ENCODE results near the gene MORN1. TPM values are rescaled to one million over a fixed set of nuclear protein-coding genes. Genes with fewer than 3 reads are reported as not detected.

The MORN1 gene
- total and polyA plus RNA-seq, 4 donors = 5.2 to 23.9 (median 13.9) TPM

DNA sequence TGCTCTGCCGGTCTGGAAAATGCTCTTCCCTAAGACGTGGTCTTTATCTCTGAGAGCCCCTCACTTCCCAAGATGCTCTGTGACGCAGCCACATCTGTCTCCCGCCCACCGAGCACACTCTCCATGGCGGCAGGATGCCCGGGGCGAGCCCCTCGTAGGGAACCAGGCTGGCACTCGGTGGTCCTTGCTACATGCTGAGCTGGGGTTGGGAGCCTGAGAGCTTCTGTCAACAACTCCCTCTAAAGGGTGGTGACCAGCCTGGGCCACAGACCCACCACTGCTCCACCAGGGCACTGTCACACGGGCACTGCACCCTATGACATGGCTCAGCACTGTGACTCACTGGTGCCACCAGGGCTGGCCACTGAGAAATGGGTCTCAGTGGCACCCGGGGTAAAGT is 18.4 kb upstream of the MORN1 start:
- Histone ChIP-seq H3K9me3 (ENCODE audit: control insufficient read depth in 4 of 4, insufficient read depth in 3 of 4, low read length in 3 of 4) (no peaks in the 10 kb centered on the region), H3K4me3 (no peak overlapping the region), H3K9ac (ENCODE audit: insufficient read depth in 1 of 2, low read length in 2 of 2) (no peak overlapping the region), H3K4me1 (ENCODE audit: control insufficient read depth in 5 of 5, insufficient read depth in 5 of 5, low read length in 5 of 5) (peaks cover 0 to 21% (median 12%) of the 10 kb centered on the region in 5 donors), H3K27me3 (ENCODE audit: control insufficient read depth in 3 of 3, insufficient read depth in 3 of 3, low read length in 2 of 3) (no peaks in the 10 kb centered on the region), H3K36me3 (ENCODE audit: control insufficient read depth in 4 of 4, insufficient read depth in 4 of 4, low read length in 4 of 4) (peaks cover 0 to 43% (median 11%) of the 10 kb centered on the region in 4 donors), H3K27ac (ENCODE audit: low read depth in 1 of 2, low read length in 1 of 2) (no peak overlapping the region)
- 93 to 96% methylated on average over 12 of the region's 12 CpGs for WGBS, 2 donors
- TF ChIP-seq, protein P1, sequence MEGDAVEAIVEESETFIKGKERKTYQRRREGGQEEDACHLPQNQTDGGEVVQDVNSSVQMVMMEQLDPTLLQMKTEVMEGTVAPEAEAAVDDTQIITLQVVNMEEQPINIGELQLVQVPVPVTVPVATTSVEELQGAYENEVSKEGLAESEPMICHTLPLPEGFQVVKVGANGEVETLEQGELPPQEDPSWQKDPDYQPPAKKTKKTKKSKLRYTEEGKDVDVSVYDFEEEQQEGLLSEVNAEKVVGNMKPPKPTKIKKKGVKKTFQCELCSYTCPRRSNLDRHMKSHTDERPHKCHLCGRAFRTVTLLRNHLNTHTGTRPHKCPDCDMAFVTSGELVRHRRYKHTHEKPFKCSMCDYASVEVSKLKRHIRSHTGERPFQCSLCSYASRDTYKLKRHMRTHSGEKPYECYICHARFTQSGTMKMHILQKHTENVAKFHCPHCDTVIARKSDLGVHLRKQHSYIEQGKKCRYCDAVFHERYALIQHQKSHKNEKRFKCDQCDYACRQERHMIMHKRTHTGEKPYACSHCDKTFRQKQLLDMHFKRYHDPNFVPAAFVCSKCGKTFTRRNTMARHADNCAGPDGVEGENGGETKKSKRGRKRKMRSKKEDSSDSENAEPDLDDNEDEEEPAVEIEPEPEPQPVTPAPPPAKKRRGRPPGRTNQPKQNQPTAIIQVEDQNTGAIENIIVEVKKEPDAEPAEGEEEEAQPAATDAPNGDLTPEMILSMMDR (IDR thresholded peaks at IDR 0.05; ENCODE audit: control extremely low read depth, extremely low read depth) = no peak
- ATAC-seq (ENCODE audit: insufficient read depth, low FRiP score) (no peak), DNase-seq (no peak)

DNA sequence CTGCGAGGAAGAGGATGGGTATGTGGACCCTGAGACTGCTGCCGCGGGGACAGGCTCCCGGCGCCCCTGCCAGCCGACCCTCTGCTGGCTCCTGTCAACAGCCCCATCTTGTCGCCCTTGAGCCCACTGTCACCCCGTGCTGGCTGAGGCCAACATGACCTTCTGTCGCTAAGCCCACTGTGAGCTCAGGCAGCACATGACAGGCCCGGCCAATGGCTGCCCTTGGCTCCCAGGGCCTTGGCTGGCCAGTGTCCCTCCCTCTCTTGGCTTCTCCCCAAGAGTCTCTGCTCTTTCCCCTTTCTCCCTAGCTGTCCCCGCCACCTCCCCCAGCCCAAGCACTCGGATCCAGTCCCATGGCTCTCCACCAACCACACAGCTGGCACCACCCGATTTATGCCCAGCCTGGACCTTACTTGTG is 17.5 kb upstream of the MORN1 start:
- TF ChIP-seq, protein P1 (IDR thresholded peaks at IDR 0.05; ENCODE audit: control extremely low read depth, extremely low read depth) = no peak
- Histone ChIP-seq H3K27me3 (ENCODE audit: control insufficient read depth in 3 of 3, insufficient read depth in 3 of 3, low read length in 2 of 3) (no peaks in the 10 kb centered on the region), H3K9ac (ENCODE audit: insufficient read depth in 1 of 2, low read length in 2 of 2) (no peak overlapping the region), H3K36me3 (ENCODE audit: control insufficient read depth in 4 of 4, insufficient read depth in 4 of 4, low read length in 4 of 4) (peaks cover 3 to 51% (median 14%) of the 10 kb centered on the region in 4 donors), H3K4me1 (ENCODE audit: control insufficient read depth in 5 of 5, insufficient read depth in 5 of 5, low read length in 5 of 5) (peaks cover 0 to 16% (median 12%) of the 10 kb centered on the region in 5 donors), H3K4me3 (no peak overlapping the region), H3K9me3 (ENCODE audit: control insufficient read depth in 4 of 4, insufficient read depth in 3 of 4, low read length in 3 of 4) (no peaks in the 10 kb centered on the region), H3K27ac (ENCODE audit: low read depth in 1 of 2, low read length in 1 of 2) (no peak overlapping the region)
- WGBS, 2 donors = 87% methylated on average over 12 to 13 of the region's 13 CpGs
- ATAC-seq (ENCODE audit: insufficient read depth, low FRiP score) (no peak), DNase-seq (no peak)

DNA sequence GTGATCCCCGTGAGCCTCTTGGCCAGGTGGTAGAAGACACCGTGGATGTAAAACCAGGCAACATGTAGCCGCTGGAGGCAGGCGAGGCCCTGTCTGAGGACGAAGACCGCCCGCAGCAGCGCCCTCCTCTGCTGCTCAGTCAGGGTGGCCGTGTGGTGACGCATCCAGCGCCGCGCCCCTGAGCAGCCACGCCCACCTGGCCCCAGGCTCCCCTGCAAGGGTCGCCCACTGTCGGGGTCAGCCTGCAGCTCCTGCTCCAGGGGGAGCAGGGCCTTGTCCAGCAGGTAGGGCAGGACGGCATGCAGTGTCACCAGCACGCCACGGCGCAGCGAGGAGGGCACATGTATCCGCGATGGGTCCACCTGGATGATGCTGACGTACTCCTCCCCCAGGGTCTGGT is 17.1 kb upstream of the MORN1 start:
- Histone ChIP-seq H3K27me3 (ENCODE audit: control insufficient read depth in 3 of 3, insufficient read depth in 3 of 3, low read length in 2 of 3) (no peaks in the 10 kb centered on the region), H3K9me3 (ENCODE audit: control insufficient read depth in 4 of 4, insufficient read depth in 3 of 4, low read length in 3 of 4) (no peaks in the 10 kb centered on the region), H3K4me1 (ENCODE audit: control insufficient read depth in 5 of 5, insufficient read depth in 5 of 5, low read length in 5 of 5) (peaks cover 0 to 12% (median 8%) of the 10 kb centered on the region in 5 donors), H3K4me3 (no peak overlapping the region), H3K27ac (ENCODE audit: low read depth in 1 of 2, low read length in 1 of 2) (no peak overlapping the region), H3K36me3 (ENCODE audit: control insufficient read depth in 4 of 4, insufficient read depth in 4 of 4, low read length in 4 of 4) (peaks cover 5 to 53% (median 14%) of the 10 kb centered on the region in 4 donors), H3K9ac (ENCODE audit: insufficient read depth in 1 of 2, low read length in 2 of 2) (no peak overlapping the region)
- TF ChIP-seq, protein P1 (IDR thresholded peaks at IDR 0.05; ENCODE audit: control extremely low read depth, extremely low read depth) = no peak
- ATAC-seq (ENCODE audit: insufficient read depth, low FRiP score) (no peak), DNase-seq (no peak)
- WGBS, 2 donors = 96 to 98% methylated on average over 21 to 24 of the region's 24 CpGs

DNA sequence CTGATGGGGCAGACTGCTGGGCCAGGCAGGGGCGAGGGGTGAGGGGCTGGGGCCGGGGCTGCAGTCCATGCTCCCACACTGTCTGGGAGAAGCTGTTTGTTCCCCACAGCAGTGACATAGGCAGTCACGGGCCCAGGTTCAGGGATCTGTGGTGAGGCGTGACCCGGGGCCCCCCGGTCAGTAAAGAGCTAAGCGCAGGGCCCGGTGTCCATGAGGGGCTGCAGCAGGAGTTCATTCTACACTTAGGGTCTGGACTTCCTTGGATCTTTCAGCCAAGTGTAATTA is 16.6 kb upstream of the MORN1 start:
- Histone ChIP-seq H3K4me1 (ENCODE audit: control insufficient read depth in 5 of 5, insufficient read depth in 5 of 5, low read length in 5 of 5) (peaks cover 0 to 7% (median 4%) of the 10 kb centered on the region in 5 donors), H3K27ac (ENCODE audit: low read depth in 1 of 2, low read length in 1 of 2) (no peak overlapping the region), H3K9ac (ENCODE audit: insufficient read depth in 1 of 2, low read length in 2 of 2) (no peak overlapping the region), H3K9me3 (ENCODE audit: control insufficient read depth in 4 of 4, insufficient read depth in 3 of 4, low read length in 3 of 4) (no peaks in the 10 kb centered on the region), H3K36me3 (ENCODE audit: control insufficient read depth in 4 of 4, insufficient read depth in 4 of 4, low read length in 4 of 4) (peaks cover 5 to 56% (median 14%) of the 10 kb centered on the region in 4 donors), H3K27me3 (ENCODE audit: control insufficient read depth in 3 of 3, insufficient read depth in 3 of 3, low read length in 2 of 3) (no peaks in the 10 kb centered on the region), H3K4me3 (no peak overlapping the region)
- TF ChIP-seq, protein P1 (IDR thresholded peaks at IDR 0.05; ENCODE audit: control extremely low read depth, extremely low read depth) = no peak
- WGBS, 2 donors = 95 to 96% methylated on average over 8 of the region's 8 CpGs
- DNase-seq (no peak), ATAC-seq (ENCODE audit: insufficient read depth, low FRiP score) (no peak)
